ENCODE measurements around the gene COL18A1. TPM values are rescaled to one million over a fixed set of nuclear protein-coding genes. Genes with fewer than 3 reads are reported as not detected.
"Not testable (repeated sequence)": the region's sequence is repeated elsewhere in the genome, so short reads cannot be mapped to it uniquely, and the experiment has no call there.

The COL18A1 gene
- total RNA-seq, 2 donors from 2014 or later = 56.2 to 229 TPM

GRCh38 chr21:45497846-45498645 lies 93.1 kb downstream of the COL18A1 start:
- Histone ChIP-seq H3K9me3 (no peaks in the 10 kb centered on the region), H3K27me3 (replicated peaks; ENCODE audit: insufficient read depth) (no peaks in the 10 kb centered on the region), H3K36me3 (no peaks in the 10 kb centered on the region), H3K4me3 (no peak overlapping the region), H3K27ac (no peak overlapping the region), H3K4me1 (replicated peaks) (no peaks in the 10 kb centered on the region)
- intact Hi-C loops (cut with DNase I) = no loop called here
- no peak for DNase-seq (ENCODE audit: low spot score)
- no peak for TF ChIP-seq CTCF (IDR thresholded peaks at IDR 0.05)
- TF ChIP-seq POLR2AphosphoS5 (IDR thresholded peaks at IDR 0.05) = no peak
- TF ChIP-seq POLR2A (IDR thresholded peaks at IDR 0.05) = no peak
- 95% methylated on average over 39 of the region's 39 CpGs for WGBS

DNA sequence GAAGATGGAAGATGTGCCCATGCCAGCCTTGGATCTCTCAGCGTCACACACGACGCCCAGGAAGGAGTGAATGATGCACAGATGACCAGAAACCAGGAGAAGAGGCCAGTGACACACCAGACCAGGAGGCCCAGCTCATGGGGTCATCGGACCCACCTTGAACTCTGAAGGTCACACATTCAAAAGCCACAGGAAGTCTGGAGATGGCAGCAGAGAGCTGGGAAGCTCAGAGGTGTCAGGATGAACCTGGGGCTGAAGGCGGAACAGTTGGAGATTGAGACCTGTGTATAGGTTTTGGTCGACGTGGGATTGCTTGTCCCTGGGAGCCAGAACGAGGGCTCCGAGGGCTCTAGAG lies 93.7 kb downstream of the COL18A1 start:
- TF ChIP-seq CTCF (IDR thresholded peaks at IDR 0.05) (no peak), POLR2AphosphoS5 (IDR thresholded peaks at IDR 0.05) (no peak), POLR2A (IDR thresholded peaks at IDR 0.05) (no peak)
- Histone ChIP-seq H3K36me3 (no peaks in the 10 kb centered on the region), H3K27ac (no peak overlapping the region), H3K4me3 (no peak overlapping the region), H3K27me3 (replicated peaks; ENCODE audit: insufficient read depth) (no peaks in the 10 kb centered on the region), H3K9me3 (no peaks in the 10 kb centered on the region), H3K4me1 (replicated peaks) (no peaks in the 10 kb centered on the region)
- DNase-seq (ENCODE audit: low spot score) = no peak
- WGBS = 90% methylated on average over 9 of the region's 9 CpGs
- intact Hi-C loops (cut with DNase I) = no loop called here

GRCh38 chr21:45499201-45499750 lies 94.3 kb downstream of the COL18A1 start:
- Histone ChIP-seq H3K27me3 (replicated peaks; ENCODE audit: insufficient read depth) (no peaks in the 10 kb centered on the region), H3K27ac (no peak overlapping the region), H3K4me3 (no peak overlapping the region), H3K36me3 (no peaks in the 10 kb centered on the region), H3K4me1 (replicated peaks) (no peaks in the 10 kb centered on the region), H3K9me3 (no peaks in the 10 kb centered on the region)
- DNase-seq (ENCODE audit: low spot score) = no peak
- intact Hi-C loops (cut with DNase I) = no loop called here
- WGBS = 92% methylated on average over 25 of the region's 25 CpGs
- no peak for TF ChIP-seq POLR2AphosphoS5 (IDR thresholded peaks at IDR 0.05)
- no peak for TF ChIP-seq POLR2A (IDR thresholded peaks at IDR 0.05)
- TF ChIP-seq CTCF (IDR thresholded peaks at IDR 0.05) = no peak

- Histone ChIP-seq H3K36me3 (no peaks in the 10 kb centered on the region), H3K27me3 (replicated peaks; ENCODE audit: insufficient read depth) (no peaks in the 10 kb centered on the region), H3K27ac (no peak overlapping the region), H3K4me1 (replicated peaks) (no peaks in the 10 kb centered on the region), H3K4me3 (no peak overlapping the region), H3K9me3 (no peaks in the 10 kb centered on the region)
- intact Hi-C loops (cut with DNase I) = no loop called here
- DNase-seq (ENCODE audit: low spot score) = no peak
- TF ChIP-seq POLR2A (IDR thresholded peaks at IDR 0.05) = no peak
- no peak for TF ChIP-seq CTCF (IDR thresholded peaks at IDR 0.05)
- TF ChIP-seq POLR2AphosphoS5 (IDR thresholded peaks at IDR 0.05) = no peak
- 96% methylated on average over 6 of the region's 6 CpGs for WGBS
These were observed 95.1 kb downstream of the COL18A1 start for GRCh38 chr21:45499970-45500577.

DNA sequence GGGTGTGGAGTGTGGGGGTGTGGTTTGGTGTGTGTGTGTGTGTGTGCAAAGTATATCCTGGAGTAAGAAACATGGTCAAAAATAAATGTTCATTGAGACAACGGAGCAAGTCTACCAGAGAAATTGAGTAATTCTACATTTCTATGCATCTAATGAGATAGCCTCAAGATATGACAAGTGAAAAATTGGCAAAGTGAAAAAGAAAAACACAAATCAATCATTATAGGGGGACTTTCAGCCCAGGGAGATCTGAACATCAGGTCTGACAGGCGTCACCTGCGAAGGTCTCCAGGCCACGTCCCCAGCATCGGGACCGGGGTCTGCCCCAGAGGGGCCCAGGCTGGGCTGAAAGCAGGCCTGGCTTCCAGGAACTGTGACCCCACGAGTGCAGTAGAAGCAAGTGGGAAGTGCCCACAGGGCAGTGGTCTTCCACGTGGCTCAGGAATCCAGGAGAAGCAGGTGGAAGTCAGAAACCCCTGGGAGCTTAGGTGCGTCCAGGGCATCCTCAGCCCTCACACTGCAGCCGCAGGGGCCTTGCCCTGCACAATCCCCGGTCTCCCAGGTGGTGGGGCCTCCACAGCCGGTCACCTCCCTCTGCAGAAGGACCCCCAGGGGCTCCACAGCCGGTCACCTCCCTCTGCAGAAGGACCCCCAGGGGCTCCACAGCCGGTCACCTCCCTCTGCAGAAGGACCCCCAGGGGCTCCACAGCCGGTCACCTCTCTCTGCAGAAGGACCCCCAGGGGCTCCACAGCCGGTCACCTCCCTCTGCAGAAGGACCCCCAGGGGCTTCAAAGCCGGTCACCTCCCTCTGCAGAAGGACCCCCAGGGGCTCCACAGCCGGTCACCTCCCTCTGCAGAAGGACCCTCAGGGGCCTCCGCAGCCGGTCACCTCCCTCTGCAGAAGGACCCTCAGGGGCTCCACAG lies 96.4 kb downstream of the COL18A1 start:
- H3K4me3 ChIP-seq; DNase-seq (ENCODE audit: low spot score); intact Hi-C loops (cut with DNase I); H3K9me3 ChIP-seq; H3K27ac ChIP-seq; H3K4me1 ChIP-seq (replicated peaks); H3K27me3 ChIP-seq (replicated peaks; ENCODE audit: insufficient read depth); H3K36me3 ChIP-seq: not testable (repeated sequence)
- WGBS = 93% methylated on average over 15 of the region's 20 CpGs
